KMS-11 (cell line): Measurements from ENCODE around the gene UPK1A.

Experiments used
- H2AFZ ChIP-seq: fragments of 200-600 bp; sonication (generic); 2 replicates; pipeline ENCODE4 v1.6.1; 2016; ENCODE audit warnings: antibody characterized with exemption, mixed run types, low read depth
- H3K27ac ChIP-seq: fragments of 200-600 bp; sonication (generic); 2 replicates; pipeline ENCODE4 v1.6.1; 2016; ENCODE audit warnings: mild to moderate bottlenecking, mixed run types
- H3K27me3 ChIP-seq: fragments of 200-600 bp; sonication (generic); 2 replicates; pipeline ENCODE4 v1.6.1; 2017; ENCODE audit warnings: mild to moderate bottlenecking, low read depth, mixed run types, moderate library complexity; ENCODE audit not compliant: insufficient read depth
- H3K36me3 ChIP-seq: fragments of 200-600 bp; sonication (generic); 2 replicates; pipeline ENCODE4 v1.6.1; 2017; ENCODE audit warnings: mild to moderate bottlenecking, mixed run types; ENCODE audit not compliant: insufficient read depth
- H3K4me1 ChIP-seq: fragments of 200-600 bp; sonication (generic); 2 replicates; pipeline ENCODE4 v1.6.1; 2016; ENCODE audit warnings: mild to moderate bottlenecking, low read depth, mixed run types; ENCODE audit not compliant: poor library complexity, severe bottlenecking
- H3K4me2 ChIP-seq: fragments of 200-600 bp; sonication (generic); 2 replicates; pipeline ENCODE4 v1.7.0; 2016; ENCODE audit warnings: mild to moderate bottlenecking, mixed run types
- H3K4me3 ChIP-seq: fragments of 200-600 bp; sonication (generic); IDR thresholded peaks from 2 replicates; pipeline ENCODE4 v1.6.1; 2017; ENCODE audit warnings: low read depth, low read length, mixed read lengths; ENCODE audit not compliant: insufficient read depth
- H3K79me2 ChIP-seq: fragments of 200-600 bp; sonication (generic); 2 replicates; pipeline ENCODE4 v1.6.1; 2016; ENCODE audit warnings: low read depth, mixed run types; ENCODE audit not compliant: insufficient read depth
- H3K9ac ChIP-seq: fragments of 200-600 bp; sonication (generic); 2 replicates; pipeline ENCODE4 v1.6.1; 2016; ENCODE audit warnings: mild to moderate bottlenecking, mixed run types
- H4K20me1 ChIP-seq: fragments of 200-600 bp; sonication (generic); 2 replicates; pipeline ENCODE4 v1.6.1; 2016; ENCODE audit warnings: mild to moderate bottlenecking, mixed run types; ENCODE audit not compliant: insufficient read depth
- CTCF ChIP-seq: fragments of 200-600 bp; sonication (generic); conservative IDR thresholded peaks from 2 replicates; pipeline ENCODE4 v1.6.1; 2017; ENCODE audit warnings: low read depth, mild to moderate bottlenecking, antibody characterized with exemption, low read length, moderate library complexity, mixed read lengths

Gene UPK1A

GRCh38 chr19:35703343-35703742, 37.0 kb downstream of the UPK1A start:
- Histone ChIP-seq H3K9ac (no peak overlapping the region), H3K36me3 (no peaks in the 10 kb centered on the region), H3K4me2 (peak overlapping the region; percentile 43; the same call in 1 of the 2 replicates), H4K20me1 (no peaks in the 10 kb centered on the region), H3K4me3 (no peak overlapping the region), H3K79me2 (no peaks in the 10 kb centered on the region), H3K27ac (no peak overlapping the region), H3K27me3 (peaks cover 25% of the 10 kb centered on the region), H2AFZ (no peak overlapping the region), H3K4me1 (no peaks in the 10 kb centered on the region)
- no peak for TF ChIP-seq CTCF

GRCh38 chr19:35704218-35704617, 37.9 kb downstream of the UPK1A start, which contains the start of gene ZBTB32:
Gene ZBTB32 (plus strand): TSS chr19:35704558. CDS start chr19:35714627, 10,069 bp downstream.
- Histone ChIP-seq H3K36me3 (no peaks in the 10 kb centered on the region), H3K27me3 (peaks cover 33% of the 10 kb centered on the region), H3K4me3 (no peak within 1 kb of the TSS), H3K27ac (no peak within 1 kb of the TSS), H3K4me1 (no peaks in the 10 kb centered on the region), H3K9ac (no peak within 1 kb of the TSS), H3K79me2 (no peaks in the 10 kb centered on the region), H3K4me2 (no peak within 1 kb of the TSS), H2AFZ (no peak within 1 kb of the TSS), H4K20me1 (no peaks in the 10 kb centered on the region)
- TF ChIP-seq CTCF: no peak

- H2AFZ ChIP-seq: no peak overlapping the region
- no peaks in the 10 kb centered on the region for H3K4me1 ChIP-seq
- TF ChIP-seq CTCF: no peak
- no peaks in the 10 kb centered on the region for H3K79me2 ChIP-seq
- H3K9ac ChIP-seq: no peak overlapping the region
- no peak overlapping the region for H3K4me2 ChIP-seq
- H3K27ac ChIP-seq: no peak overlapping the region
- no peaks in the 10 kb centered on the region for H4K20me1 ChIP-seq
- H3K27me3 ChIP-seq: peaks cover 27% of the 10 kb centered on the region
- no peak overlapping the region for H3K4me3 ChIP-seq
- no peaks in the 10 kb centered on the region for H3K36me3 ChIP-seq
These were observed 42.1 kb downstream of the UPK1A start for GRCh38 chr19:35708391-35708790.

- Histone ChIP-seq H3K27me3 (peaks cover 33% of the 10 kb centered on the region), H3K4me1 (peaks cover 4% of the 10 kb centered on the region), H2AFZ (no peak overlapping the region), H3K27ac (no peak overlapping the region), H3K4me3 (no peak overlapping the region), H3K4me2 (no peak overlapping the region), H3K36me3 (no peaks in the 10 kb centered on the region), H4K20me1 (no peaks in the 10 kb centered on the region), H3K79me2 (no peaks in the 10 kb centered on the region), H3K9ac (no peak overlapping the region)
- TF ChIP-seq CTCF: no peak
These were observed 44.7 kb downstream of the UPK1A start for GRCh38 chr19:35710784-35711723.
